Measurements from ENCODE around the gene PEAK1. TPM values are rescaled to one million over a fixed set of nuclear protein-coding genes. Genes with fewer than 3 reads are reported as not detected.

Gene PEAK1
- total RNA-seq, 4 donors from 2014 or later, result 78.3 to 112 (median 95.2) TPM

DNA sequence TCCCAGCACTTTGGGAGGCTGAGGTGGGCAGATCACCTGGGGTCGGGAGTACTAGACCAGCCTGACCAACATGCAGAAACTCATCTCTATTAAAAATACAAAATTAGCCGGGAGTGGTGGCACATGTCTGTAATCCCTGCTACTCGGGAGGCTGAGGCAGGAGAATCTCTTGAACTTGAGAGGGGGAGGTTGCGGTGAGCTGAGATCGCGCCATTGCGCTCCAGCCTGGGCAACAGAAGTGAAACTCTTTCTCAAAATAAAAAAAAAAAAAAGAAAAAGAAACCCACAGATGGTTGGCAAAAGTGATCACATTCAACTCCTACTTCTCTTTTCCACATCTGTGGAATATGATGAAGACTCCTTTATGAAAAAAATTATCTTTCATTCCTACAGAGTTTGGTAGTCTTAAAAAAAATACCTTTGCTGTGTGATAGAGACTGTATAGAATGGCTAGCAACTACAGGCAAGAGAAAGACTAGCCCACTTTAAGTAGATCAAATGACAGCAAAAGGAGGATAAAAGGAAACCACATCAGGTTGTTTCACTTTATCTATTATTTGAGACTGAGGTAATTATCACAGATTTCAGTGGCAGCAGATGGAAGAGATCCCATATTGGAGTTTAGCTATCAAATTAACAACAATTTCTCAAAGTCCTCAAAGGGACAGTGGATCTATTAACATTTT lies 176.0 kb downstream of the PEAK1 start:
- Histone ChIP-seq H3K36me3 (peaks cover 0 to 21% (median 0%) of the 10 kb centered on the region in 3 donors), H3K4me1 (peaks cover 0 to 3% (median 0%) of the 10 kb centered on the region in 4 donors), H3K27ac (no peak overlapping the region), H3K4me3 (no peak overlapping the region), H3K9me3 (no peaks in the 10 kb centered on the region), H3K27me3 (no peaks in the 10 kb centered on the region)
- no peak for DNase-seq (ENCODE audit: low spot score in 2 of 2)
- WGBS, 2 donors, result 81 to 93% methylated on average over 7 of the region's 7 CpGs
- no peak for TF ChIP-seq EP300 (IDR thresholded peaks at IDR 0.05)
- no peak for TF ChIP-seq POLR2A (IDR thresholded peaks at IDR 0.05)
- TF ChIP-seq, protein P1, sequence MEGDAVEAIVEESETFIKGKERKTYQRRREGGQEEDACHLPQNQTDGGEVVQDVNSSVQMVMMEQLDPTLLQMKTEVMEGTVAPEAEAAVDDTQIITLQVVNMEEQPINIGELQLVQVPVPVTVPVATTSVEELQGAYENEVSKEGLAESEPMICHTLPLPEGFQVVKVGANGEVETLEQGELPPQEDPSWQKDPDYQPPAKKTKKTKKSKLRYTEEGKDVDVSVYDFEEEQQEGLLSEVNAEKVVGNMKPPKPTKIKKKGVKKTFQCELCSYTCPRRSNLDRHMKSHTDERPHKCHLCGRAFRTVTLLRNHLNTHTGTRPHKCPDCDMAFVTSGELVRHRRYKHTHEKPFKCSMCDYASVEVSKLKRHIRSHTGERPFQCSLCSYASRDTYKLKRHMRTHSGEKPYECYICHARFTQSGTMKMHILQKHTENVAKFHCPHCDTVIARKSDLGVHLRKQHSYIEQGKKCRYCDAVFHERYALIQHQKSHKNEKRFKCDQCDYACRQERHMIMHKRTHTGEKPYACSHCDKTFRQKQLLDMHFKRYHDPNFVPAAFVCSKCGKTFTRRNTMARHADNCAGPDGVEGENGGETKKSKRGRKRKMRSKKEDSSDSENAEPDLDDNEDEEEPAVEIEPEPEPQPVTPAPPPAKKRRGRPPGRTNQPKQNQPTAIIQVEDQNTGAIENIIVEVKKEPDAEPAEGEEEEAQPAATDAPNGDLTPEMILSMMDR (IDR thresholded peaks at IDR 0.05), result no peak

GRCh38 chr15:77243135-77243534 lies 176.8 kb downstream of the PEAK1 start:
- Histone ChIP-seq H3K27me3 (no peaks in the 10 kb centered on the region), H3K4me3 (no peak overlapping the region), H3K9me3 (no peaks in the 10 kb centered on the region), H3K27ac (no peak overlapping the region), H3K36me3 (peaks cover 0 to 14% (median 0%) of the 10 kb centered on the region in 3 donors), H3K4me1 (peaks cover 0 to 3% (median 0%) of the 10 kb centered on the region in 4 donors)
- DNase-seq (ENCODE audit: low spot score in 2 of 2), result no peak
- 59 to 65% methylated on average over 2 of the region's 2 CpGs for WGBS, 2 donors
- TF ChIP-seq, protein P1 (IDR thresholded peaks at IDR 0.05), result no peak
- TF ChIP-seq EP300 (IDR thresholded peaks at IDR 0.05) (no peak), POLR2A (IDR thresholded peaks at IDR 0.05) (no peak)

GRCh38 chr15:77239882-77240608 lies 179.9 kb downstream of the PEAK1 start:
- Histone ChIP-seq H3K4me3 (no peak overlapping the region), H3K27me3 (no peaks in the 10 kb centered on the region), H3K9me3 (no peaks in the 10 kb centered on the region), H3K36me3 (peaks cover 0 to 19% (median 0%) of the 10 kb centered on the region in 3 donors), H3K4me1 (peaks cover 0 to 3% (median 0%) of the 10 kb centered on the region in 4 donors), H3K27ac (no peak overlapping the region)
- no peak for DNase-seq (ENCODE audit: low spot score in 2 of 2)
- WGBS, 2 donors, result 63 to 69% methylated on average over 2 of the region's 2 CpGs
- TF ChIP-seq, protein P1 (IDR thresholded peaks at IDR 0.05), result no peak
- TF ChIP-seq EP300 (IDR thresholded peaks at IDR 0.05) (no peak), POLR2A (IDR thresholded peaks at IDR 0.05) (no peak)

GRCh38 chr15:77235566-77235965 lies 184.3 kb downstream of the PEAK1 start:
- TF ChIP-seq EP300 (IDR thresholded peaks at IDR 0.05), result no peak
- no peak for TF ChIP-seq POLR2A (IDR thresholded peaks at IDR 0.05)
- TF ChIP-seq, protein P1 (IDR thresholded peaks at IDR 0.05), result no peak
- WGBS, 2 donors, result 89 to 100% methylated on average over 2 of the region's 2 CpGs
- no peak overlapping the region for H3K4me3 ChIP-seq

GRCh38 chr15:77228828-77229227 lies 191.1 kb downstream of the PEAK1 start:
- Histone ChIP-seq H3K27ac (no peak overlapping the region), H3K9me3 (no peaks in the 10 kb centered on the region), H3K4me1 (peaks cover 0 to 24% (median 3%) of the 10 kb centered on the region in 4 donors), H3K27me3 (no peaks in the 10 kb centered on the region), H3K36me3 (peaks cover 0 to 7% (median 0%) of the 10 kb centered on the region in 3 donors), H3K4me3 (no peak overlapping the region)
- no peak for DNase-seq (ENCODE audit: low spot score in 2 of 2)
- TF ChIP-seq EP300 (IDR thresholded peaks at IDR 0.05) (no peak), POLR2A (IDR thresholded peaks at IDR 0.05) (no peak)
- TF ChIP-seq, protein P1 (IDR thresholded peaks at IDR 0.05), result no peak

More at GRCh38 chr15:77235566-77235965, 184.3 kb downstream of the PEAK1 start:
- Histone ChIP-seq H3K27me3 (no peaks in the 10 kb centered on the region), H3K9me3 (no peaks in the 10 kb centered on the region), H3K4me1 (no peaks in the 10 kb centered on the region), H3K27ac (no peak overlapping the region), H3K36me3 (peaks cover 0 to 21% (median 0%) of the 10 kb centered on the region in 3 donors)
- DNase-seq (ENCODE audit: low spot score in 2 of 2), result no peak
